H1 (cell line): ENCODE measurements around the gene STOML1. TPM values are rescaled to one million over a fixed set of nuclear protein-coding genes. Genes with fewer than 3 reads are reported as not detected.

Source experiments
- CTCF ChIA-PET: fragments of 300-600 bp; sonication (Branson Sonifier 250); formaldehyde crosslinking; loops from one replicate; lab custom pipeline; 2021; ENCODE audit not compliant: partially characterized antibody; lab: Charles Lee
- POLR2A ChIA-PET: fragments of 300-600 bp; sonication (Branson Sonifier 250); formaldehyde crosslinking; loops from one replicate; lab custom pipeline; 2021; ENCODE audit warnings: inconsistent platforms; ENCODE audit not compliant: partially characterized antibody; lab: Charles Lee
- DNase-seq, 2 experiments: peaks; one replicate each; pipeline versions ENCODE4 v3.0.0 to v3.0.0-alpha.2; 2010 to 2022; ENCODE audit warnings: low spot score in 2 of 2, low read depth in 1 of 2, mixed read lengths in 1 of 2
- FAIRE-seq: peaks from 2 replicates; lab custom pipeline; 2011; peaks lifted over from hg19 to GRCh38; lab: Jason Lieb, UNC
- H2AFZ ChIP-seq: 2 replicates; pipeline ENCODE4 v1.8.1; 2012; ENCODE audit warnings: low read length, inconsistent platforms
- H2AK5ac ChIP-seq: 2 replicates; pipeline ENCODE4 v1.6.1; 2013; ENCODE audit warnings: low read depth, low read length
- H2BK120ac ChIP-seq: replicated peaks from 2 replicates; pipeline ENCODE3; 2013; ENCODE audit warnings: low read depth, low read length, inconsistent platforms
- H2BK12ac ChIP-seq: 2 replicates; pipeline ENCODE4 v1.6.1; 2013; ENCODE audit warnings: low read depth, low read length
- H2BK15ac ChIP-seq: 2 replicates; pipeline ENCODE4 v1.6.1; 2013; ENCODE audit warnings: low read length
- H2BK20ac ChIP-seq: 2 replicates; pipeline ENCODE4 v1.6.1; 2013; ENCODE audit warnings: low read length
- H2BK5ac ChIP-seq: 2 replicates; pipeline ENCODE4 v1.6.1; 2013; ENCODE audit warnings: low read depth, low read length
- H3K14ac ChIP-seq: 2 replicates; pipeline ENCODE4 v1.6.1; 2013; ENCODE audit warnings: inconsistent platforms; ENCODE audit not compliant: insufficient read length
- H3K18ac ChIP-seq: 2 replicates; pipeline ENCODE4 v1.6.1; 2013; ENCODE audit warnings: low read length; ENCODE audit errors: extremely low read depth
- H3K23ac ChIP-seq: 2 replicates; pipeline ENCODE4 v1.6.1; 2013; ENCODE audit warnings: inconsistent platforms; ENCODE audit not compliant: insufficient read length
- H3K23me2 ChIP-seq: 2 replicates; pipeline ENCODE4 v1.6.1; 2013; ENCODE audit warnings: low read depth, low read length
- H3K27ac ChIP-seq: 2 replicates; pipeline ENCODE4 v1.6.1; 2011; ENCODE audit warnings: low read depth, low read length, inconsistent platforms
- H3K27me3 ChIP-seq, 4 experiments: replicated peaks in 1 of 4; 1 replicate in 1 of 4; 2 replicates in 3 of 4; pipeline versions ENCODE4 v1.6.1 to v1.8.1; 2011 to 2013; ENCODE audit warnings: low read length in 3 of 4, mild to moderate bottlenecking in 3 of 4, inconsistent platforms in 2 of 4, mixed read lengths in 2 of 4, moderate library complexity in 1 of 4; ENCODE audit not compliant: control insufficient read depth in 3 of 4, insufficient read depth in 3 of 4; ENCODE audit errors: extremely low read depth in 1 of 4
- H3K36me3 ChIP-seq, 4 experiments: 2 replicates each; pipeline versions ENCODE4 v1.6.1 to v1.8.1; 2011 to 2013; ENCODE audit warnings: mild to moderate bottlenecking in 4 of 4, low read length in 3 of 4, moderate library complexity in 2 of 4, control low read depth in 1 of 4, inconsistent platforms in 1 of 4; ENCODE audit not compliant: insufficient read depth in 4 of 4, control insufficient read depth in 2 of 4
- H3K4ac ChIP-seq: replicated peaks from 2 replicates; pipeline ENCODE3; 2013; ENCODE audit warnings: low read length, low read depth, mixed read lengths, inconsistent platforms; ENCODE audit not compliant: insufficient read length
- H3K4me1 ChIP-seq, 4 experiments: replicated peaks in 1 of 4; 1 replicate in 1 of 4; 2 replicates in 3 of 4; pipeline versions ENCODE4 v1.6.1 to v1.8.1; 2011 to 2013; ENCODE audit warnings: low read length in 3 of 4, inconsistent platforms in 2 of 4, mixed read lengths in 1 of 4; ENCODE audit not compliant: insufficient read depth in 4 of 4, control insufficient read depth in 3 of 4
- H3K4me2 ChIP-seq, 2 experiments: 2 replicates each; pipeline versions ENCODE4 v1.6.1 to v1.8.1; 2011 to 2013; ENCODE audit warnings: low read depth in 2 of 2, low read length in 2 of 2, control low read depth in 1 of 2, inconsistent platforms in 1 of 2, mild to moderate bottlenecking in 1 of 2; ENCODE audit not compliant: insufficient read depth in 1 of 2
- H3K4me3 ChIP-seq, 4 experiments: fragments of 200-600, 300-600 bp in 1 of 4; sonication (generic), shearing (Covaris generic), sonication (Bioruptor Twin) in 1 of 4; 2 replicates each; pipeline versions ENCODE4 v1.5.1 to v1.8.1; 2011 to 2016; ENCODE audit warnings: low read length in 4 of 4, low read depth in 3 of 4, control low read depth in 2 of 4, inconsistent platforms in 2 of 4, mild to moderate bottlenecking in 2 of 4, mixed read lengths in 1 of 4, moderate library complexity in 1 of 4; ENCODE audit not compliant: insufficient read depth in 2 of 4; ENCODE audit errors: extremely low read depth in 1 of 4
- H3K56ac ChIP-seq: replicated peaks from 2 replicates; pipeline ENCODE3; 2013; ENCODE audit warnings: low read depth, mild to moderate bottlenecking, mixed read lengths, low read length, inconsistent platforms; ENCODE audit not compliant: insufficient read length
- H3K79me1 ChIP-seq: 2 replicates; pipeline ENCODE4 v1.6.1; 2013; ENCODE audit warnings: low read depth, low read length, control low read depth
- H3K79me2 ChIP-seq, 2 experiments: 2 replicates each; pipeline versions ENCODE4 v1.6.1 to v1.8.1; 2012 to 2013; ENCODE audit warnings: low read length in 2 of 2, mild to moderate bottlenecking in 2 of 2, inconsistent platforms in 1 of 2; ENCODE audit not compliant: insufficient read depth in 2 of 2, control insufficient read depth in 1 of 2
- H3K9ac ChIP-seq, 4 experiments: replicated peaks in 1 of 4; 1 replicate in 1 of 4; 2 replicates in 3 of 4; pipeline versions ENCODE4 v1.6.1 to v1.8.1; 2011 to 2013; ENCODE audit warnings: low read depth in 3 of 4, low read length in 3 of 4, control low read depth in 2 of 4, mild to moderate bottlenecking in 2 of 4, moderate library complexity in 2 of 4, inconsistent platforms in 1 of 4; ENCODE audit errors: extremely low read depth in 1 of 4
- H3K9me3 ChIP-seq, 2 experiments: 2 replicates each; pipeline versions ENCODE4 v1.6.1 to v1.8.1; 2012 to 2013; ENCODE audit warnings: mild to moderate bottlenecking in 2 of 2, moderate library complexity in 2 of 2, control low read depth in 1 of 2, inconsistent platforms in 1 of 2, low read depth in 1 of 2, low read length in 1 of 2, mixed read lengths in 1 of 2; ENCODE audit not compliant: insufficient read depth in 2 of 2
- H4K20me1 ChIP-seq, 2 experiments: replicated peaks in 1 of 2; 2 replicates each; pipeline versions ENCODE3 to v1.8.1; 2011 to 2013; ENCODE audit warnings: inconsistent platforms in 2 of 2, low read length in 2 of 2, mild to moderate bottlenecking in 1 of 2; ENCODE audit not compliant: insufficient read depth in 2 of 2, control insufficient read depth in 1 of 2
- H4K5ac ChIP-seq: 2 replicates; pipeline ENCODE4 v1.6.1; 2013; ENCODE audit warnings: low read length, low read depth, mixed read lengths, inconsistent platforms; ENCODE audit not compliant: insufficient read length
- H4K8ac ChIP-seq: 2 replicates; pipeline ENCODE4 v1.8.0; 2013; ENCODE audit warnings: mild to moderate bottlenecking, moderate library complexity, low read length, inconsistent platforms; ENCODE audit not compliant: insufficient read depth; ENCODE audit errors: extremely low read depth
- H4K91ac ChIP-seq: replicated peaks from 2 replicates; pipeline ENCODE3; 2013; ENCODE audit warnings: low read length, mixed read lengths, inconsistent platforms; ENCODE audit not compliant: insufficient read length
- CBX8 ChIP-seq: fragments of 300-800, 300-1000 bp; sonication (generic); IDR thresholded peaks from 2 replicates; pipeline ENCODE4 v1.7.1; 2016; ENCODE audit warnings: low read depth, low read length, borderline replicate concordance
- CHD1 ChIP-seq: IDR thresholded peaks from 2 replicates; pipeline ENCODE4 v1.6.1; 2012; ENCODE audit warnings: low read depth, low read length, improper control_type of control experiment
- NRF1 ChIP-seq: IDR thresholded peaks from 2 replicates; pipeline ENCODE4 v1.6.1; 2011; ENCODE audit warnings: mild to moderate bottlenecking, low read depth, low read length, improper control_type of control experiment
- SP4 ChIP-seq: IDR thresholded peaks from 2 replicates; pipeline ENCODE4 v1.6.1; 2012; ENCODE audit warnings: low read length, inconsistent platforms
- SRF ChIP-seq: IDR thresholded peaks from 2 replicates; pipeline ENCODE4 v1.6.1; 2011; ENCODE audit warnings: mild to moderate bottlenecking, low read depth, low read length, moderate library complexity
- SUZ12 ChIP-seq: fragments of 200-600 bp; sonication (generic); IDR thresholded peaks from 2 replicates; pipeline ENCODE4 v1.6.1; 2012; ENCODE audit warnings: mild to moderate bottlenecking, inconsistent platforms, low read length, moderate library complexity, mixed read lengths
- TEAD4 ChIP-seq: IDR thresholded peaks from 2 replicates; pipeline ENCODE4 v1.6.1; 2012; ENCODE audit warnings: low read depth, low read length, inconsistent platforms, mixed read lengths
- ZNF274 ChIP-seq: IDR thresholded peaks from 2 replicates; pipeline ENCODE4 v1.7.0; 2012; ENCODE audit warnings: low read length, borderline replicate concordance; ENCODE audit errors: extremely low read depth
- WGBS, 2 experiments: shearing (Covaris generic) in 1 of 2; methylation state at CpG; one replicate each; pipeline versions ENCODE4 v1.1.6 to v1.1.7; 2013 to 2015; ENCODE audit warnings: low lambda C conversion rate in 2 of 2, mixed read lengths in 2 of 2, inconsistent platforms in 1 of 2, low coverage in 1 of 2, missing lambda C conversion rate in 1 of 2; ENCODE audit not compliant: insufficient replicate concordance in 2 of 2, insufficient coverage in 1 of 2, insufficient read length in 1 of 2; ENCODE audit errors: extremely low coverage in 1 of 2, missing lambda C conversion rate in 1 of 2; 5-methylcytosine and 5-hydroxymethylcytosine counted together
- polyA plus RNA-seq, 7 experiments: library from polyadenylated mRNA; depleted of rRNA in 3 of 7; stranded (reverse) in 5 of 7; unstranded in 2 of 7; fragments of >200 nt in 5 of 7; fragments of 200-250 nt in 2 of 7; gene quantifications; 1 replicate in 5 of 7; 2 replicates in 1 of 7; 4 replicates in 1 of 7; pipeline versions ENCODE4 v1.2.1 to v1.2.3, GENCODE V29; 2011 to 2013; ENCODE audit warnings: missing spikeins in 2 of 7, mixed read lengths in 2 of 7
- total RNA-seq: library from RNA; stranded (reverse); fragmentation: NEBNext Ultra II Directional; extraction: Animal tissue kit (Norgen Biotek cat#: 25700); gene quantifications from 2 replicates; pipeline ENCODE4 v1.2.1, GENCODE V29; 2021
- TF ChIP-seq, protein P1 (sequence below): IDR thresholded peaks from 2 replicates; pipeline ENCODE4 v1.6.1; 2011; ENCODE audit warnings: low read length, improper control_type of control experiment

Gene STOML1
- total and polyA plus RNA-seq, 2 of the 8 experiments (the other 6 are each of a cell fraction or from before 2014, with no cell fraction given) = 2.6 to 3.2 TPM

GRCh38 chr15:73948396-73948795 is 43.7 kb downstream of the STOML1 start:
- Histone ChIP-seq H3K9ac (no peak overlapping the region), H2BK5ac (no peak overlapping the region), H3K79me2 (no peaks in the 10 kb centered on the region), H3K18ac (no peak overlapping the region), H4K20me1 (no peaks in the 10 kb centered on the region), H3K27ac (no peak overlapping the region), H2BK12ac (no peak overlapping the region), H3K27me3 (no peaks in the 10 kb centered on the region), H3K4me3 (no peak overlapping the region), H3K9me3 (no peaks in the 10 kb centered on the region), H3K56ac (no peak overlapping the region), H3K23me2 (no peaks in the 10 kb centered on the region), H2BK15ac (no peak overlapping the region), H4K91ac (no peak overlapping the region), H2BK20ac (no peak overlapping the region), H2BK120ac (no peak overlapping the region), H4K5ac (no peak overlapping the region), H3K4me1 (peaks cover 6 to 16% (median 12%) of the 10 kb centered on the region in 4 experiments), H3K14ac (no peak overlapping the region), H3K79me1 (no peaks in the 10 kb centered on the region), H3K23ac (no peak overlapping the region), H3K4me2 (no peak overlapping the region), H2AFZ (no peak overlapping the region), H3K36me3 (no peaks in the 10 kb centered on the region), H3K4ac (no peak overlapping the region), H2AK5ac (no peak overlapping the region), H4K8ac (no peak overlapping the region)
- POLR2A ChIA-PET = no interaction called here
- DNase-seq (no peak), FAIRE-seq (no peak)
- CTCF ChIA-PET = interaction anchor here (0.6 to 2.1 kb wide), 8 partner anchors 9 to 100 kb away, joined by 3 to 8 read pairs (median 4); no protein-coding TSS in a partner anchor
- 88% methylated on average over 4 of the region's 4 CpGs; no CpG with 5 or more reads in 1 of the 2 experiments for WGBS, 2 experiments
- TF ChIP-seq CHD1 (no peak), TEAD4 (no peak), SP4 (no peak), ZNF274 (no peak), NRF1 (no peak), CBX8 (no peak), SUZ12 (no peak), SRF (no peak)
- TF ChIP-seq, protein P1, sequence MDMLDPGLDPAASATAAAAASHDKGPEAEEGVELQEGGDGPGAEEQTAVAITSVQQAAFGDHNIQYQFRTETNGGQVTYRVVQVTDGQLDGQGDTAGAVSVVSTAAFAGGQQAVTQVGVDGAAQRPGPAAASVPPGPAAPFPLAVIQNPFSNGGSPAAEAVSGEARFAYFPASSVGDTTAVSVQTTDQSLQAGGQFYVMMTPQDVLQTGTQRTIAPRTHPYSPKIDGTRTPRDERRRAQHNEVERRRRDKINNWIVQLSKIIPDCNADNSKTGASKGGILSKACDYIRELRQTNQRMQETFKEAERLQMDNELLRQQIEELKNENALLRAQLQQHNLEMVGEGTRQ = no peak
